ENCODE measurements around the gene IFT20.
A peak's percentile ranks its signal among the peaks of the same experiment; 100 is the strongest.

Gene IFT20

GRCh38 chr17:28324781-28325180 lies 10.5 kb downstream of the IFT20 start:
- H3K9me3 ChIP-seq (ENCODE audit: control insufficient read depth, insufficient read depth, low read depth, low read length): no peaks in the 10 kb centered on the region
- CTCF ChIA-PET: no interaction called here
- POLR2A ChIA-PET: interaction anchor here (2.5 kb wide), 1 partner anchor 11 kb away, joined by 17 read pairs; the partner anchor contains the start of genes IFT20 and TNFAIP1
- peaks cover 12% of the 10 kb centered on the region; the same call in 1 of the 2 replicates for H3K4me1 ChIP-seq (ENCODE audit: control insufficient read depth, insufficient read depth, low read length)
- H3K36me3 ChIP-seq (ENCODE audit: control insufficient read depth in 2 of 2, insufficient read depth in 1 of 2, low read length in 2 of 2): peaks cover 37 to 57% of the 10 kb centered on the region in 2 experiments
- H3K4me3 ChIP-seq (ENCODE audit: low read depth, low read length): no peak overlapping the region
- H3K27ac ChIP-seq (ENCODE audit: extremely low read depth, low read depth, low read length): no peak overlapping the region
- TF ChIP-seq ZFHX2 (tag by site-specific recombination; conservative IDR thresholded peaks at IDR 0.05) (no peak), PRDM1 (tag by site-specific recombination; IDR thresholded peaks at IDR 0.05) (peak; percentile 40; the same call in 1 of the 2 replicates)

- no peak overlapping the region for H3K27ac ChIP-seq (ENCODE audit: extremely low read depth, low read depth, low read length)
- CTCF ChIA-PET: no interaction called here
- POLR2A ChIA-PET: interaction anchor here (2.5 kb wide), 1 partner anchor 11 kb away, joined by 17 read pairs; the partner anchor contains the start of genes IFT20 and TNFAIP1
- no peak overlapping the region for H3K4me3 ChIP-seq (ENCODE audit: low read depth, low read length)
- peaks cover 34 to 54% of the 10 kb centered on the region in 2 experiments for H3K36me3 ChIP-seq (ENCODE audit: control insufficient read depth in 2 of 2, insufficient read depth in 1 of 2, low read length in 2 of 2)
- peaks cover 12% of the 10 kb centered on the region; the same call in 1 of the 2 replicates for H3K4me1 ChIP-seq (ENCODE audit: control insufficient read depth, insufficient read depth, low read length)
- no peak for TF ChIP-seq ZNF473 (tag by site-specific recombination; IDR thresholded peaks at IDR 0.05)
- TF ChIP-seq ZNF223 (tag by site-specific recombination; IDR thresholded peaks at IDR 0.05): no peak
- TF ChIP-seq SP7 (tag by site-specific recombination; IDR thresholded peaks at IDR 0.05): no peak
- no peak for TF ChIP-seq CTCF (tag by site-specific recombination; IDR thresholded peaks at IDR 0.05)
- TF ChIP-seq ZIC2 (tag by site-specific recombination; IDR thresholded peaks at IDR 0.05): no peak
- TF ChIP-seq HOXA7 (CRISPR knock-in tag; IDR thresholded peaks at IDR 0.05; ENCODE audit: borderline replicate concordance): no peak
- no peak for TF ChIP-seq GLIS1 (tag by site-specific recombination; IDR thresholded peaks at IDR 0.05)
- TF ChIP-seq MZF1 (tag by site-specific recombination; IDR thresholded peaks at IDR 0.05; ENCODE audit: borderline replicate concordance): no peak
- no peak for TF ChIP-seq ZNF341 (tag by site-specific recombination; IDR thresholded peaks at IDR 0.05; ENCODE audit: low read depth)
- TF ChIP-seq PRDM10 (tag by site-specific recombination; IDR thresholded peaks at IDR 0.05): no peak
- no peak for TF ChIP-seq YY2 (tag by site-specific recombination; IDR thresholded peaks at IDR 0.05)
- TF ChIP-seq ZFP3 (tag by site-specific recombination; IDR thresholded peaks at IDR 0.05; ENCODE audit: low read depth): no peak
- no peaks in the 10 kb centered on the region for H3K9me3 ChIP-seq (ENCODE audit: control insufficient read depth, insufficient read depth, low read depth, low read length)
Measured at GRCh38 chr17:28324267-28324745, 11.0 kb downstream of the IFT20 start.

GRCh38 chr17:28320215-28321061 lies 14.8 kb downstream of the IFT20 start:
- no peak for TF ChIP-seq ZSCAN5A (tag by site-specific recombination; IDR thresholded peaks at IDR 0.05)
- TF ChIP-seq ZBTB6 (tag by site-specific recombination; IDR thresholded peaks at IDR 0.05): 0 out of 2 replicates have a peak, but pooled peaks have one; percentile 24
- Histone ChIP-seq H3K27ac (ENCODE audit: extremely low read depth, low read depth, low read length) (no peak overlapping the region), H3K9me3 (ENCODE audit: control insufficient read depth, insufficient read depth, low read depth, low read length) (no peaks in the 10 kb centered on the region), H3K4me3 (ENCODE audit: low read depth, low read length) (peak overlapping the region; percentile 69), H3K36me3 (ENCODE audit: control insufficient read depth in 2 of 2, insufficient read depth in 1 of 2, low read length in 2 of 2) (peaks cover 3 to 15% of the 10 kb centered on the region in 2 experiments; a peak in 2 of 3 replicates), H3K4me1 (ENCODE audit: control insufficient read depth, insufficient read depth, low read length) (peaks cover 12% of the 10 kb centered on the region)
- ChIA-PET POLR2A (interaction anchor here (1.3 to 6.2 kb wide), 3 partner anchors 10 to 279 kb away, joined by 3 to 40 read pairs (median 8); partner anchors contain the start of genes IFT20 and TNFAIP1), CTCF (interaction anchor here (0.9 to 1.9 kb wide), 9 partner anchors 8 to 427 kb away, joined by 3 to 7 read pairs (median 4); partner anchors contain the start of gene IFT20)

Data from HEK293 (cell line).